ENCODE results near the gene PHOX2B.
"Not testable (repeated sequence)": the region's sequence is repeated elsewhere in the genome, so short reads cannot be mapped to it uniquely, and the experiment has no call there.

PHOX2B gene

DNA sequence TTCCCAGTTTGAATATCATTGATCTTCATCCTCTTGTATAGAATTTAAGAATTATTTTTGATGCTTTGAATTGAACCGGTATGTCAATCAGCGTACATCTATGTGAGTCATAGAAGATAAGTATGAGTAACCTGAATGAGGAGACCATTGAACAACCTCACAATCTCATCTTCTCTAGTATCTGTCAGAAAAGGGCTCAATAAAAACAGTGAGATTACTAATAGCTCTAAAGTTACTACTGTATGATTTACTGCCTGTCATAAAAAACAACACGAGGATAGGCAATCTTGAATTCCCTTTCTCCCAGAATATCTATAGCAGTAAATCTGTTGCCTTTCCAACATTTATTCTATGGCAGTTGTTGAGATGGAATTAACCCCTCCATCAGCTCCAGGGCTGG is 36.1 kb downstream of the PHOX2B start:
- no peak overlapping the region for H3K27ac Mint-ChIP-seq
- TF ChIP-seq, protein P1, sequence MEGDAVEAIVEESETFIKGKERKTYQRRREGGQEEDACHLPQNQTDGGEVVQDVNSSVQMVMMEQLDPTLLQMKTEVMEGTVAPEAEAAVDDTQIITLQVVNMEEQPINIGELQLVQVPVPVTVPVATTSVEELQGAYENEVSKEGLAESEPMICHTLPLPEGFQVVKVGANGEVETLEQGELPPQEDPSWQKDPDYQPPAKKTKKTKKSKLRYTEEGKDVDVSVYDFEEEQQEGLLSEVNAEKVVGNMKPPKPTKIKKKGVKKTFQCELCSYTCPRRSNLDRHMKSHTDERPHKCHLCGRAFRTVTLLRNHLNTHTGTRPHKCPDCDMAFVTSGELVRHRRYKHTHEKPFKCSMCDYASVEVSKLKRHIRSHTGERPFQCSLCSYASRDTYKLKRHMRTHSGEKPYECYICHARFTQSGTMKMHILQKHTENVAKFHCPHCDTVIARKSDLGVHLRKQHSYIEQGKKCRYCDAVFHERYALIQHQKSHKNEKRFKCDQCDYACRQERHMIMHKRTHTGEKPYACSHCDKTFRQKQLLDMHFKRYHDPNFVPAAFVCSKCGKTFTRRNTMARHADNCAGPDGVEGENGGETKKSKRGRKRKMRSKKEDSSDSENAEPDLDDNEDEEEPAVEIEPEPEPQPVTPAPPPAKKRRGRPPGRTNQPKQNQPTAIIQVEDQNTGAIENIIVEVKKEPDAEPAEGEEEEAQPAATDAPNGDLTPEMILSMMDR (IDR thresholded peaks at IDR 0.05) = no peak
- H3K4me3 Mint-ChIP-seq = no peak overlapping the region
- peaks cover 7% of the 10 kb centered on the region for H3K4me1 Mint-ChIP-seq
- no peak for DNase-seq
- H3K27me3 Mint-ChIP-seq (ENCODE audit: low read depth, poor library complexity) = peaks cover 28% of the 10 kb centered on the region
- H3K9me3 Mint-ChIP-seq = peaks cover 4% of the 10 kb centered on the region
- H3K36me3 Mint-ChIP-seq (ENCODE audit: low read depth) = no peaks in the 10 kb centered on the region

DNA sequence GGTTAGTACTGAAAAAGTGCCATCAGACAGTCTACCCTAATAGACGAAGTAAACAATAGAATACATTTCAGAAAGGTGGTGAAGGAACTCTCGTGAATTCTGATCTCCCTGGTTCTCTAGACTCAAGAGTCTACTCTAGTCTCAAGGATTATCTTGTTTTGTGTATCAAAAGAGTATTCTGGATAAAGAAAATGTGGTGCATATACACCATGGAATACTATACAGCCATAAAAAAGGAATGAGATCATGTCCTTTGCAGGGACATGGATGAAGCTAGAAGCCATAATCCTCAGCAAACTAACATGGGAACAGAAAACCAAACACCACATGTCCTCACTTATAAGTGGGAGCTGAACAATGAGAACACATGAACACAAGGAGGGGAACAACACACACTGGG is 36.9 kb downstream of the PHOX2B start:
- peaks cover 24% of the 10 kb centered on the region for H3K27me3 Mint-ChIP-seq (ENCODE audit: low read depth, poor library complexity)
- not testable (repeated sequence) for H3K36me3 Mint-ChIP-seq (ENCODE audit: low read depth); H3K27ac Mint-ChIP-seq; DNase-seq; H3K9me3 Mint-ChIP-seq; H3K4me3 Mint-ChIP-seq; H3K4me1 Mint-ChIP-seq

DNA sequence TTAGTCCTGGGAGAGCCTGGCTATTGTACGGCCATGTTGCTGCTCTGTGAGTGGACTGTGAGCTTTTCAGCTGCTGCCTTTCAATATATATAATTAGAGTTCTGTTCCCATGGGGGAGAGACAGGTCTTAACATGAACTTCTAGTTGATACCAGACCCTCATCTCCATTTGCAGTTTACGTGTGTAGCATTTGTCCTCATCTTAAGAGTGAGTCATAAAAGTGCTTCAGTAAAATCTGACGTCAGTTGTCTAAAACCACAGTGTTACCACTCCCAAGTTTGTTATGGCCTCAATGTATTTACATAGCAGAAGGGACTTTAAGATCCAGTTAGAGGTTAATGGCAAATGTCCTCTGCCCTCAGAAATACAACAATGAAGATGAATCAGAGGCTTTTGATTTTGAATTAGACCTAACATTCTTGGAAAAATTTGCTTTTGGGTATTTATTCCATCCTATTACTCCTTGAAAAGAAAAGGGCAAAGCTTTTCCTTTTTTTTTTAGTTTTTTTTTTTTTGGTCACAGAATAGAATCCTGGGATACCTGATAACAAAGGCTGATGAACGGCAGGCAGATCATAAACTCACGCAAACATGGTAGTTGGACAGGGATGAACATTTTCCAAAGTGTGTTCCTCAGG is 38.6 kb downstream of the PHOX2B start:
- H3K36me3 Mint-ChIP-seq (ENCODE audit: low read depth) = no peaks in the 10 kb centered on the region
- no peak overlapping the region for H3K4me3 Mint-ChIP-seq
- H3K27me3 Mint-ChIP-seq (ENCODE audit: low read depth, poor library complexity) = peaks cover 31% of the 10 kb centered on the region
- no peak for DNase-seq
- H3K4me1 Mint-ChIP-seq = peaks cover 7% of the 10 kb centered on the region
- TF ChIP-seq, protein P1 (IDR thresholded peaks at IDR 0.05) = no peak
- peaks cover 4% of the 10 kb centered on the region for H3K9me3 Mint-ChIP-seq
- H3K27ac Mint-ChIP-seq = no peak overlapping the region

DNA sequence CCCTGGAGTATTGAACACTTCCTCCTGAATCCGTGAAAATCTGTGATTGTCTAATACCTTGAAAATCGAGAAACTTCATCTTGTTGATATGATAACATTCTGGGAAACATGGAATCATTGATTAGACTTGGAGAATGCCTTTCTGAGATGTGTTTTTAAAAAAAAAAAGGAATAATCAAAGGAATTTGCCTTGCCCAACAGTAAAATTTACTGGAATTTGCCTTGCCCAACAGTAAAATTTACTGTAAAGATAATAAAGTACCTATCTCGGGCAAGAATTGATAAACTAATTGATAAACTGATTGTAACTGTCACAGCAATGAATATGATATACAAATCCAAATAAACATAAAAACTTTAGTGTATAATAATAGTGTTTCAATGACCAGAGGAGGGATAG is 44.7 kb downstream of the PHOX2B start:
- TF ChIP-seq, protein P1 (IDR thresholded peaks at IDR 0.05) = no peak
- DNase-seq = no peak
- H3K9me3 Mint-ChIP-seq = no peaks in the 10 kb centered on the region
- peaks cover 76% of the 10 kb centered on the region for H3K27me3 Mint-ChIP-seq (ENCODE audit: low read depth, poor library complexity)
- H3K4me3 Mint-ChIP-seq = no peak overlapping the region
- H3K4me1 Mint-ChIP-seq = no peaks in the 10 kb centered on the region
- H3K36me3 Mint-ChIP-seq (ENCODE audit: low read depth) = no peaks in the 10 kb centered on the region
- no peak overlapping the region for H3K27ac Mint-ChIP-seq

DNA sequence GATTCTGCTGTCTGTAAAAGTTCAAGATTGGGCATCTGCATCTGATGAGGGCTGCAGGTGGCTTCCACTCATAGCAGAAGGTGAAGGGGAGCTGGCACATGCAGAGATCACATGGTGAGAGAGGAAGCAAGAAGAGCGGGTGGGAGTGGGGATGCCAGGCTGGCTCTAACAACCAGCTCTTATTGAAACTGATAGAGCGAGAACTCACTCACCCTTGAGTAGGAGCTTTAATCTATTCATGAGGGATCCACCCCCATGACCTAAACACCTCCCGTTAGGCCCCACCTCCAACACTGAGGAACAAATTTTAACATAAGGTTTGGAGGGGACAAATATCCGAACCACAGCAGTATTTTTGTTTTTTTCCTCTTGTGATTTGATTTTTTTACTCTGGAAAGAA is 45.8 kb downstream of the PHOX2B start:
- Mint-ChIP-seq H3K27ac (no peak overlapping the region), H3K36me3 (ENCODE audit: low read depth) (no peaks in the 10 kb centered on the region), H3K27me3 (ENCODE audit: low read depth, poor library complexity) (peaks cover 80% of the 10 kb centered on the region), H3K4me3 (no peak overlapping the region), H3K4me1 (no peaks in the 10 kb centered on the region), H3K9me3 (no peaks in the 10 kb centered on the region)
- DNase-seq = no peak
- TF ChIP-seq, protein P1 (IDR thresholded peaks at IDR 0.05) = no peak

DNA sequence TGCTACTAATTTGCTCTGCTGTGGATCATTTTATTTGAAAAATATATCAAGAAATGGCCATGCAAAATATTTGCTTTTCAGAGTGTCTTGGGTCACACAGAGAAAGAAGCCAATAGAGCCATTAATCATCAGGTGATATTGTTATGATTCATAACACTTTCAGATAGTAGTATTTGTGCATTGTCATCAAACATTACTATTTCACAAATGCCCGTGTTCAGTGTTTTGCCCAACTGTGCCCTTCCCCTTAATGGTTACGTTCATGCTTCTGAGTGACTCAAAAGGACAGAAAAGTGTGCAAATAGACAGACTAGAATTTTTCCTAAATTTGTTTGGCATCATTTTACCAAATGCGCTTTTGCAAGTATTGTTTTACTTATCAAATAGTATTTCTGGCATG is 46.5 kb downstream of the PHOX2B start:
- H3K36me3 Mint-ChIP-seq (ENCODE audit: low read depth) = no peaks in the 10 kb centered on the region
- no peak overlapping the region for H3K4me3 Mint-ChIP-seq
- peaks cover 74% of the 10 kb centered on the region for H3K27me3 Mint-ChIP-seq (ENCODE audit: low read depth, poor library complexity)
- no peaks in the 10 kb centered on the region for H3K4me1 Mint-ChIP-seq
- DNase-seq = no peak
- H3K27ac Mint-ChIP-seq = no peak overlapping the region
- TF ChIP-seq, protein P1 (IDR thresholded peaks at IDR 0.05) = no peak
- no peaks in the 10 kb centered on the region for H3K9me3 Mint-ChIP-seq

Measured in nephron progenitor cell (in vitro differentiated cells).